Peyer's patch (tissue), 4 donors: Measurements from ENCODE around the gene RERE. TPM values are rescaled to one million over a fixed set of nuclear protein-coding genes. Genes with fewer than 3 reads are reported as not detected.

Source experiments
- DNase-seq, 3 donors: peaks; one replicate each; pipeline ENCODE4 v3.0.0-alpha.2; 2017 to 2019
- H3K27ac ChIP-seq, 4 donors: fragments of 200-600 bp; sonication (generic); one replicate each; pipeline ENCODE4 v1.5.1; 2016 to 2019
- H3K27me3 ChIP-seq, 2 donors: fragments of 200-600 bp; sonication (generic); one replicate each; pipeline ENCODE4 v1.5.1; 2019
- H3K36me3 ChIP-seq, 3 donors: fragments of 200-600 bp; sonication (generic); one replicate each; pipeline ENCODE4 v1.5.1; 2016 to 2019
- H3K4me1 ChIP-seq, 4 donors: fragments of 200-600 bp; sonication (generic); one replicate each; pipeline ENCODE4 v1.5.1; 2016 to 2019
- H3K4me3 ChIP-seq, 4 donors: fragments of 200-600 bp; sonication (generic); 1 replicate in 3 of 4; 2 replicates in 1 of 4; pipeline ENCODE4 v1.5.1; 2016 to 2019; ENCODE audit warnings: mild to moderate bottlenecking in 1 of 4
- H3K9me3 ChIP-seq, 4 donors: fragments of 200-600 bp; sonication (generic); one replicate each; pipeline ENCODE4 v1.5.1; 2016 to 2019; ENCODE audit warnings: mild to moderate bottlenecking in 1 of 4
- CTCF ChIP-seq, 6 experiments: fragments of 450-650 bp in 4 of 6; fragments of 200-600 bp in 2 of 6; sonication (generic) in 1 of 6; IDR thresholded peaks; one replicate each; pipeline ENCODE4 v1.5.1; 2017 to 2019; ENCODE audit warnings: antibody characterized with exemption in 6 of 6, mild to moderate bottlenecking in 3 of 6, moderate library complexity in 1 of 6
- POLR2A ChIP-seq, 2 donors: fragments of 450-650 bp; IDR thresholded peaks; one replicate each; pipeline ENCODE4 v1.5.1; 2017; ENCODE audit warnings: antibody characterized with exemption in 2 of 2, mild to moderate bottlenecking in 2 of 2, moderate library complexity in 2 of 2
- total RNA-seq, 4 donors: library from RNA; depleted of rRNA; stranded (reverse); fragments of >200 nt; gene quantifications; one replicate each; pipeline ENCODE4 v1.1.0, GENCODE V29; 2016

RERE gene
- total RNA-seq, 4 donors from 2014 or later, result 98.5 to 528 (median 110) TPM

GRCh38 chr1:8607906-8608305 is 209.5 kb downstream of the RERE start:
- no peak for TF ChIP-seq CTCF (IDR thresholded peaks at IDR 0.05)
- no peak for TF ChIP-seq POLR2A (IDR thresholded peaks at IDR 0.05)
- no peaks in the 10 kb centered on the region for H3K36me3 ChIP-seq

GRCh38 chr1:8604041-8604945 is 213.1 kb downstream of the RERE start:
- Histone ChIP-seq H3K4me3 (no peak overlapping the region), H3K4me1 (peaks cover 0 to 9% (median 0%) of the 10 kb centered on the region in 4 donors), H3K36me3 (no peaks in the 10 kb centered on the region), H3K9me3 (no peaks in the 10 kb centered on the region), H3K27ac (peak overlapping the region in 1 of 4 donors; percentile 5), H3K27me3 (no peaks in the 10 kb centered on the region)
- no peak for DNase-seq
- TF ChIP-seq POLR2A (IDR thresholded peaks at IDR 0.05), result no peak
- no peak for TF ChIP-seq CTCF (IDR thresholded peaks at IDR 0.05)

More at GRCh38 chr1:8607906-8608305, 209.5 kb downstream of the RERE start:
- Histone ChIP-seq H3K27me3 (no peaks in the 10 kb centered on the region), H3K9me3 (no peaks in the 10 kb centered on the region), H3K4me3 (no peak overlapping the region), H3K27ac (no peak overlapping the region), H3K4me1 (peaks cover 0 to 4% (median 0%) of the 10 kb centered on the region in 4 donors)
- DNase-seq, result no peak

- no peak for TF ChIP-seq POLR2A (IDR thresholded peaks at IDR 0.05)
- TF ChIP-seq CTCF (IDR thresholded peaks at IDR 0.05), result no peak
Observed at GRCh38 chr1:8603220-8603616, 214.2 kb downstream of the RERE start.

GRCh38 chr1:8602471-8603219 is 214.8 kb downstream of the RERE start:
- no peaks in the 10 kb centered on the region for H3K27me3 ChIP-seq
- H3K27ac ChIP-seq, result no peak overlapping the region
- no peaks in the 10 kb centered on the region for H3K9me3 ChIP-seq
- H3K4me1 ChIP-seq, result peaks cover 0 to 24% (median 0%) of the 10 kb centered on the region in 4 donors
- DNase-seq, result no peak
- no peak for TF ChIP-seq CTCF (IDR thresholded peaks at IDR 0.05)
- no peak for TF ChIP-seq POLR2A (IDR thresholded peaks at IDR 0.05)
- no peaks in the 10 kb centered on the region for H3K36me3 ChIP-seq
- no peak overlapping the region for H3K4me3 ChIP-seq

More at GRCh38 chr1:8603220-8603616, 214.2 kb downstream of the RERE start:
- no peaks in the 10 kb centered on the region for H3K36me3 ChIP-seq
- H3K27me3 ChIP-seq, result no peaks in the 10 kb centered on the region
- no peaks in the 10 kb centered on the region for H3K9me3 ChIP-seq
- no peak overlapping the region for H3K4me3 ChIP-seq
- DNase-seq, result no peak
- no peak overlapping the region for H3K27ac ChIP-seq
- H3K4me1 ChIP-seq, result peaks cover 0 to 19% (median 0%) of the 10 kb centered on the region in 4 donors

- H3K27me3 ChIP-seq, result no peaks in the 10 kb centered on the region
- DNase-seq, result no peak
- H3K36me3 ChIP-seq, result no peaks in the 10 kb centered on the region
- TF ChIP-seq CTCF (IDR thresholded peaks at IDR 0.05) (no peak), POLR2A (IDR thresholded peaks at IDR 0.05) (no peak)
- no peaks in the 10 kb centered on the region for H3K9me3 ChIP-seq
- no peak overlapping the region for H3K27ac ChIP-seq
- peaks cover 0 to 44% (median 0%) of the 10 kb centered on the region in 4 donors for H3K4me1 ChIP-seq
- no peak overlapping the region for H3K4me3 ChIP-seq
Observed at GRCh38 chr1:8600336-8600735, 217.1 kb downstream of the RERE start.
